HG03066 (cell line): Measurements from ENCODE around the gene ZNF2.

Source experiments
- ATAC-seq: cut with Tn5 transposase; IDR thresholded peaks from one replicate; pipeline ENCODE4 v1.9.1; 2021; ENCODE audit warnings: low read depth; ENCODE audit not compliant: unreplicated experiment

Gene ZNF2

GRCh38 chr2:95204396-95204795 lies 38.8 kb downstream of the ZNF2 start:
- no peak for ATAC-seq

- ATAC-seq, result no peak
These were observed 40.5 kb downstream of the ZNF2 start for GRCh38 chr2:95206096-95206495.

- peak; percentile 97 for ATAC-seq
These were observed 41.7 kb downstream of the ZNF2 start, which contains the start of gene ZNF892 for GRCh38 chr2:95207111-95207961. Gene ZNF892, plus strand, starts transcription at chr2:95207521. Its CDS starts 295 bp downstream, at chr2:95207816.

- no peak for ATAC-seq
These were observed 42.5 kb downstream of the ZNF2 start for GRCh38 chr2:95208106-95208505.

GRCh38 chr2:95215018-95215612 lies 49.5 kb downstream of the ZNF2 start:
- no peak for ATAC-seq

- ATAC-seq, result no peak
These were observed 54.8 kb downstream of the ZNF2 start for GRCh38 chr2:95220449-95220848.

- ATAC-seq, result no peak
These were observed 60.0 kb downstream of the ZNF2 start for GRCh38 chr2:95225658-95226057.

GRCh38 chr2:95231723-95232122 lies 66.1 kb downstream of the ZNF2 start:
- no peak for ATAC-seq

- no peak for ATAC-seq
These were observed 66.6 kb downstream of the ZNF2 start for GRCh38 chr2:95232232-95232631.
